HepG2 (cell line): ENCODE measurements around the gene SLC25A20. TPM values are rescaled to one million over a fixed set of nuclear protein-coding genes. Genes with fewer than 3 reads are reported as not detected.

Experiments
- ATAC-seq: fragments of 200-7000 bp; cut with Tn5 transposase; 3 replicates; pipeline ENCODE4 v1.9.1; 2020; ENCODE audit warnings: mild to moderate bottlenecking, moderate library complexity
- BruUV-seq: library from RNA; stranded (reverse); fragments of 400-500 nt; replicated peaks from 2 replicates; lab custom pipeline; 2021; lab: Mats Ljungman, UMichigan
- CTCF ChIA-PET: fragments of 300-600 bp; formaldehyde crosslinking; extraction: SDS; loops from one replicate; lab custom pipeline; 2021; ENCODE audit warnings: low total read pairs, inconsistent platforms, low intra/inter-chr PET ratio; lab: Yijun Ruan, JAX
- POLR2A ChIA-PET: fragments of 350-600 bp; sonication (Branson Sonifier 250); formaldehyde crosslinking; loops from one replicate; lab custom pipeline; 2020; ENCODE audit warnings: antibody characterized with exemption, inconsistent platforms; lab: Yijun Ruan, JAX
- DNase-seq: peaks from one replicate; pipeline ENCODE4 v3.0.0-alpha.2; 2015; ENCODE audit warnings: low spot score
- FAIRE-seq: peaks from 3 replicates; lab custom pipeline; 2011; peaks lifted over from hg19 to GRCh38; lab: Jason Lieb, UNC
- H2AFZ ChIP-seq: one replicate; pipeline ENCODE4 v1.6.1; 2011; ENCODE audit warnings: low read length, inconsistent platforms
- H3K27ac ChIP-seq: fragments of 300-600 bp; 3 replicates; pipeline ENCODE4 v1.8.0; 2011; ENCODE audit warnings: mixed run types, mild to moderate bottlenecking, mixed read lengths, low read length, inconsistent platforms; ENCODE audit not compliant: insufficient read depth; ENCODE audit errors: extremely low read length
- H3K27me3 ChIP-seq, 2 experiments: fragments of 200-600 bp in 1 of 2; 2 replicates in 1 of 2; 3 replicates in 1 of 2; pipeline versions ENCODE4 v1.6.0 to v1.8.0; 2011; ENCODE audit warnings: low read length in 2 of 2, mild to moderate bottlenecking in 2 of 2, moderate library complexity in 2 of 2, inconsistent platforms in 1 of 2; ENCODE audit not compliant: insufficient read depth in 2 of 2, control insufficient read depth in 1 of 2
- H3K36me3 ChIP-seq, 2 experiments: fragments of 200-600 bp in 1 of 2; replicated peaks in 1 of 2; 2 replicates in 1 of 2; 3 replicates in 1 of 2; pipeline versions ENCODE4 v1.5.1 to v1.8.0; 2011; ENCODE audit warnings: low read length in 2 of 2, inconsistent platforms in 1 of 2; ENCODE audit not compliant: insufficient read depth in 2 of 2, control insufficient read depth in 1 of 2
- H3K4me1 ChIP-seq: 2 replicates; pipeline ENCODE4 v1.5.1; 2012; ENCODE audit warnings: low read length, inconsistent platforms; ENCODE audit not compliant: insufficient read depth
- H3K4me2 ChIP-seq: 2 replicates; pipeline ENCODE4 v1.6.0; 2011; ENCODE audit warnings: low read depth, low read length, inconsistent platforms
- H3K4me3 ChIP-seq, 3 experiments: fragments of 200-600 bp in 1 of 3; sonication (generic), shearing (Covaris generic) in 1 of 3; replicated peaks in 1 of 3; 2 replicates each; pipeline ENCODE4 v1.5.1; 2011 to 2016; ENCODE audit warnings: low read length in 3 of 3, inconsistent platforms in 2 of 3, low read depth in 2 of 3, mild to moderate bottlenecking in 2 of 3, control low read depth in 1 of 3, mixed read lengths in 1 of 3; ENCODE audit not compliant: insufficient read depth in 1 of 3
- H3K79me2 ChIP-seq: one replicate; pipeline ENCODE4 v1.6.1; 2011; ENCODE audit warnings: low read length, inconsistent platforms; ENCODE audit not compliant: insufficient read depth
- H3K9ac ChIP-seq: 2 replicates; pipeline ENCODE4 v1.6.0; 2011; ENCODE audit warnings: mild to moderate bottlenecking, low read depth, low read length, inconsistent platforms; ENCODE audit not compliant: insufficient read depth
- H3K9me3 ChIP-seq: 2 replicates; pipeline ENCODE4 v1.5.1; 2012; ENCODE audit warnings: mild to moderate bottlenecking, low read length
- H4K20me1 ChIP-seq: 2 replicates; pipeline ENCODE4 v1.6.0; 2011; ENCODE audit warnings: inconsistent platforms, mild to moderate bottlenecking, low read length, moderate library complexity; ENCODE audit not compliant: insufficient read depth
- AHDC1 ChIP-seq: sonication (generic); formaldehyde crosslinking; IDR thresholded peaks from 2 replicates; pipeline ENCODE4 v1.5.1; 2020; ENCODE audit warnings: mild to moderate bottlenecking, missing genetic modification reagents, borderline replicate concordance
- E2F5 ChIP-seq: sonication (generic); formaldehyde crosslinking; conservative IDR thresholded peaks from 2 replicates; pipeline ENCODE4 v1.4.0; 2020; ENCODE audit warnings: missing genetic modification reagents
- KMT2A ChIP-seq: sonication (generic); formaldehyde crosslinking; IDR thresholded peaks from 2 replicates; pipeline ENCODE4 v1.4.0; 2020; ENCODE audit warnings: missing genetic modification reagents
- NCOA1 ChIP-seq: sonication (generic); formaldehyde crosslinking; IDR thresholded peaks from 2 replicates; pipeline ENCODE4 v1.9.0; 2021; ENCODE audit warnings: missing genetic modification reagents
- RAD21 ChIP-seq: fragments of 450-650 bp; formaldehyde crosslinking; IDR thresholded peaks from 2 replicates; pipeline ENCODE4 v1.5.0; 2020; ENCODE audit warnings: mild to moderate bottlenecking
- ZGPAT ChIP-seq: IDR thresholded peaks from 2 replicates; pipeline ENCODE4 v1.6.1; 2016; ENCODE audit warnings: mild to moderate bottlenecking
- ZNF503 ChIP-seq: sonication (generic); formaldehyde crosslinking; IDR thresholded peaks from 2 replicates; pipeline ENCODE4 v1.4.0; 2020; ENCODE audit warnings: missing genetic modification reagents
- ZNF556 ChIP-seq: sonication (generic); formaldehyde crosslinking; IDR thresholded peaks from 2 replicates; pipeline ENCODE4 v1.4.0; 2020; ENCODE audit warnings: mild to moderate bottlenecking, missing genetic modification reagents, borderline replicate concordance
- ZNF574 ChIP-seq: sonication (generic); formaldehyde crosslinking; IDR thresholded peaks from 2 replicates; pipeline ENCODE4 v1.4.0; 2020; ENCODE audit warnings: missing genetic modification reagents
- ZNF720 ChIP-seq: sonication (generic); formaldehyde crosslinking; IDR thresholded peaks from 2 replicates; pipeline ENCODE4 v1.4.0; 2020; ENCODE audit warnings: missing genetic modification reagents
- WGBS: methylation state at CpG from one replicate; pipeline ENCODE4 v1.1.6; 2017; ENCODE audit warnings: low lambda C conversion rate; 5-methylcytosine and 5-hydroxymethylcytosine counted together
- in situ Hi-C: cut with HindIII; loops from 2 replicates; pipeline ENCODE4 v1.10.0; 2017; ENCODE audit warnings: low pct_unique_long_range_greater_than_20kb; ENCODE audit not compliant: extremely low pct_ligation_motif_present
- intact Hi-C: fragments of 100-400 bp; cut with micrococcal nuclease; formaldehyde crosslinking; loops from one replicate; pipeline ENCODE4 v1.10.0; 2022; ENCODE audit not compliant: unreplicated experiment
- polyA plus RNA-seq, 8 experiments: library from polyadenylated mRNA; depleted of rRNA in 3 of 8; stranded (reverse) in 7 of 8; unstranded in 1 of 8; fragments of >200 nt; fragmentation: Illumina TruSeq in 4 of 8; extraction: Trizol in 4 of 8; gene quantifications; 2 replicates each; pipeline versions ENCODE4 v1.2.1 to v1.2.3, GENCODE V29; 2011 to 2016; ENCODE audit warnings: low read depth in 4 of 8, missing spikeins in 1 of 8, mixed read lengths in 1 of 8; ENCODE audit not compliant: insufficient read depth in 1 of 8
- total RNA-seq, 5 experiments: library from RNA; depleted of rRNA; stranded (reverse); fragments of >200 nt; fragmentation: Illumina TruSeq; extraction: Trizol; gene quantifications; 2 replicates each; pipeline ENCODE4 v1.2.3, GENCODE V29; 2016; ENCODE audit warnings: low read depth in 1 of 5

The SLC25A20 gene
- total and polyA plus RNA-seq, 2 of the 13 experiments (the other 11 are each of a cell fraction or from before 2014, with no cell fraction given), result 21.1 to 26.6 TPM

GRCh38 chr3:48856469-48856868, 42.2 kb downstream of the SLC25A20 start:
- POLR2A ChIA-PET, result interaction anchor here (0.6 to 2.1 kb wide), 5 partner anchors 9 to 758 kb away, joined by 3 to 12 read pairs (median 5); partner anchors contain the start of gene PRKAR2A
- Histone ChIP-seq H3K4me2 (peak overlapping the region; percentile 55), H4K20me1 (no peaks in the 10 kb centered on the region), H3K4me1 (peaks cover 18% of the 10 kb centered on the region), H3K4me3 (no peak overlapping the region), H3K9ac (peak overlapping the region; percentile 42), H2AFZ (peak overlapping the region; percentile 87), H3K9me3 (no peaks in the 10 kb centered on the region), H3K27me3 (no peaks in the 10 kb centered on the region), H3K79me2 (no peaks in the 10 kb centered on the region), H3K27ac (peak overlapping the region; percentile 57), H3K36me3 (peaks cover 0 to 8% of the 10 kb centered on the region in 2 experiments; a peak in 1 of 5 replicates)
- CTCF ChIA-PET, result interaction anchor here (1.1 to 1.2 kb wide), 2 partner anchors 94 to 96 kb away, joined by 3 read pairs; no protein-coding TSS in a partner anchor
- intact Hi-C loops, result loop anchor here (1.0 to 2.0 kb wide), 2 partner anchors 41 to 62 kb away; partner anchors contain the start of gene ARIH2
- DNase-seq, result no peak
- no peak for FAIRE-seq
- in situ Hi-C loops, result no loop called here
- no TSS peak for BruUV-seq
- peak; percentile 58 for ATAC-seq
- 46% methylated on average over 4 of the region's 4 CpGs for WGBS
- TF ChIP-seq AHDC1 (CRISPR knock-in tag) (0 out of 2 replicates have a peak, but pooled peaks have one; percentile 8), E2F5 (CRISPR knock-in tag) (no peak), ZNF574 (CRISPR knock-in tag) (0 out of 2 replicates have a peak, but pooled peaks have one; percentile 2), KMT2A (CRISPR knock-in tag) (no peak), ZNF556 (0 out of 2 replicates have a peak, but pooled peaks have one; percentile 0), ZNF720 (CRISPR knock-in tag) (0 out of 2 replicates have a peak, but pooled peaks have one; percentile 69), ZGPAT (CRISPR knock-in tag) (no peak), RAD21 (CRISPR knock-in tag) (no peak), ZNF503 (no peak), NCOA1 (0 out of 2 replicates have a peak, but pooled peaks have one; percentile 38)
